Heart left ventricle (tissue), 13 donors: Measurements from ENCODE around the gene SMOC1.

ENCODE experiments used
- POLR2A ChIP-seq, 2 donors: fragments of 450-650 bp; IDR thresholded peaks; one replicate each; pipeline ENCODE4 v1.6.1; 2017; ENCODE audit warnings: antibody characterized with exemption in 2 of 2, mild to moderate bottlenecking in 2 of 2, moderate library complexity in 2 of 2
- TF ChIP-seq, protein P1 (sequence below), 12 donors: fragments of 200-600 bp; sonication (generic) in 4 of 12; IDR thresholded peaks; one replicate each; pipeline versions ENCODE4 v1.5.0 to v1.8.0; 2018 to 2022; ENCODE audit warnings: antibody characterized with exemption in 12 of 12, mild to moderate bottlenecking in 5 of 12
- donor health status: ischemic (EF 13 %, LVEDD 7.1; RV severe dilation, severe dysfunction).
- donor health status: DM: no; HTN: yes; CAD: no.
- donor health status: DM: no; HTN: no; CAD: no.
- donor health status: ischemic (EF 25% LVEDD 6.9; RV normal size, moderate dysfunction).
- donor health status: ischemic (EF 25% LVEDD 5.7; RV mildly dilated, moderate dysfunction).
- donor health status: ischemic (EF 35%, LVEDD 5.7; RV mildly dilated, moderate dysfunction).
- donor health status: nonischemic (EF 11% LVEDD 7.7; RV severe dilation, severe dysfunction).
- donor health status: DM: yes; HTN: yes; CAD: no.
- donor health status: PGD.
- donor health status: ischemic (EF 29% LVEDD 5.4; RV normal size, mild dysfunction).
- donor health status: nonischemic (EF 23%, LVEDD 6.1; RV moderate dilation, normal function).

DNA sequence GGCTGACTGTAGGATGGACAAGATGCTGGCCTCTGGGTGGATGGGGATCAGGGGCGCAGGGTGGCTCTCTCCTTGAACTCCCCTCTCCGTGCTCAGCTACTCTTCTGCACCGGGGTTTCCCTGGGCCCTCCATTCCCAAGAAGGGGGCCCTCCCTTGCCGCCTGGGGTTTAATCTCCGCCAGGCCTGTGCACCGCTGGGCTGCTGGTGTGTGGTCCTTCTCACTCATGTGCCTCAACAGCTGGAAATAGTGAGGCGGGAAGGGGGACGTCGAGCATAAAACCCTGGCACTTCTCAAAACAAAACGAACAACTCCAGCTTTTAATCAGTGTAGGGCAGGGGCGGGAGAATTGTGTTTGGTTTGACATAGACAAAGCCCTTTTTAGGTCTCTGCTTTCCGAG lies 19.0 kb upstream of the SMOC1 start:
- TF ChIP-seq, protein P1, sequence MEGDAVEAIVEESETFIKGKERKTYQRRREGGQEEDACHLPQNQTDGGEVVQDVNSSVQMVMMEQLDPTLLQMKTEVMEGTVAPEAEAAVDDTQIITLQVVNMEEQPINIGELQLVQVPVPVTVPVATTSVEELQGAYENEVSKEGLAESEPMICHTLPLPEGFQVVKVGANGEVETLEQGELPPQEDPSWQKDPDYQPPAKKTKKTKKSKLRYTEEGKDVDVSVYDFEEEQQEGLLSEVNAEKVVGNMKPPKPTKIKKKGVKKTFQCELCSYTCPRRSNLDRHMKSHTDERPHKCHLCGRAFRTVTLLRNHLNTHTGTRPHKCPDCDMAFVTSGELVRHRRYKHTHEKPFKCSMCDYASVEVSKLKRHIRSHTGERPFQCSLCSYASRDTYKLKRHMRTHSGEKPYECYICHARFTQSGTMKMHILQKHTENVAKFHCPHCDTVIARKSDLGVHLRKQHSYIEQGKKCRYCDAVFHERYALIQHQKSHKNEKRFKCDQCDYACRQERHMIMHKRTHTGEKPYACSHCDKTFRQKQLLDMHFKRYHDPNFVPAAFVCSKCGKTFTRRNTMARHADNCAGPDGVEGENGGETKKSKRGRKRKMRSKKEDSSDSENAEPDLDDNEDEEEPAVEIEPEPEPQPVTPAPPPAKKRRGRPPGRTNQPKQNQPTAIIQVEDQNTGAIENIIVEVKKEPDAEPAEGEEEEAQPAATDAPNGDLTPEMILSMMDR (IDR thresholded peaks at IDR 0.05), result no peak
- no peak for TF ChIP-seq POLR2A (IDR thresholded peaks at IDR 0.05)
